IPS DF 6.9 (cell line): Measurements from ENCODE around the gene TKT.
A peak's percentile ranks its signal among the peaks of the same experiment; 100 is the strongest.
"Not testable (repeated sequence)": the region's sequence is repeated elsewhere in the genome, so short reads cannot be mapped to it uniquely, and the experiment has no call there.

ENCODE experiments used
- DNase-seq: peaks from one replicate; pipeline ENCODE4 v3.0.0-alpha.2; 2013; ENCODE audit warnings: low read depth, low spot score
- H3K27ac ChIP-seq: one replicate; pipeline ENCODE4 v1.5.1; 2013; ENCODE audit warnings: low read length, control low read depth
- H3K27me3 ChIP-seq: 2 replicates; pipeline ENCODE4 v1.6.1; 2013; ENCODE audit warnings: mild to moderate bottlenecking, low read length; ENCODE audit not compliant: control insufficient read depth, insufficient read depth
- H3K36me3 ChIP-seq: 2 replicates; pipeline ENCODE4 v1.6.1; 2013; ENCODE audit warnings: low read length; ENCODE audit not compliant: control insufficient read depth, insufficient read depth
- H3K4me1 ChIP-seq: 2 replicates; pipeline ENCODE4 v1.6.1; 2013; ENCODE audit warnings: low read length; ENCODE audit not compliant: control insufficient read depth, insufficient read depth
- H3K4me3 ChIP-seq: 2 replicates; pipeline ENCODE4 v1.5.1; 2013; ENCODE audit warnings: mild to moderate bottlenecking, low read length
- H3K9me3 ChIP-seq: 2 replicates; pipeline ENCODE4 v1.6.1; 2013; ENCODE audit warnings: low read length, inconsistent platforms; ENCODE audit not compliant: control insufficient read depth, insufficient read depth
- WGBS: extraction: QIAGEN DNeasy Blood & Tissue Kit; methylation state at CpG from one replicate; pipeline ENCODE4 v1.1.7; 2013; ENCODE audit warnings: mixed read lengths, missing lambda C conversion rate; ENCODE audit not compliant: insufficient read length, insufficient coverage; 5-methylcytosine and 5-hydroxymethylcytosine counted together

Gene TKT

DNA sequence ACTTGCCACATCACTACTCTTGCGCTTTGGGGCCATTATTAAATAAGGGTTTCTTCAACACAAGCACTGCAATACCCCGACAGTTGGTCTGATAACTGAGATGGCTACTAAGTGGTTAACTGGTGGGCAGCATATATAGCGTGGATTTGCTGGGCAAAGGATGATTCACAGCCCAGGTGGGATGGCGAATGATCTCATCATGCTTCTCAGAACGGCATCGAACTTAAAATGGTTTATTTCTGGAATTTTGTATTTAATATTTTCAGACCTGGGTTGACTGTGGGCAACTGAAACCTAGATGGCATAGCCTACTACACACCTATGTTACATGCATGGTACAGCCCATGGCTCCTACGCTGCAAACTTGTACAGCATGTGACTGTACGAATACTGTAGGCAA lies 26.8 kb upstream of the TKT start:
- peaks cover 2% of the 10 kb centered on the region; the same call in 1 of the 2 replicates for H3K4me1 ChIP-seq
- no CpG with 5 or more reads among the region's 8 CpGs for WGBS
- no peak overlapping the region for H3K4me3 ChIP-seq
- H3K36me3 ChIP-seq: no peaks in the 10 kb centered on the region
- no peak overlapping the region for H3K27ac ChIP-seq
- H3K9me3 ChIP-seq: no peaks in the 10 kb centered on the region
- no peak for DNase-seq
- H3K27me3 ChIP-seq: no peaks in the 10 kb centered on the region

DNA sequence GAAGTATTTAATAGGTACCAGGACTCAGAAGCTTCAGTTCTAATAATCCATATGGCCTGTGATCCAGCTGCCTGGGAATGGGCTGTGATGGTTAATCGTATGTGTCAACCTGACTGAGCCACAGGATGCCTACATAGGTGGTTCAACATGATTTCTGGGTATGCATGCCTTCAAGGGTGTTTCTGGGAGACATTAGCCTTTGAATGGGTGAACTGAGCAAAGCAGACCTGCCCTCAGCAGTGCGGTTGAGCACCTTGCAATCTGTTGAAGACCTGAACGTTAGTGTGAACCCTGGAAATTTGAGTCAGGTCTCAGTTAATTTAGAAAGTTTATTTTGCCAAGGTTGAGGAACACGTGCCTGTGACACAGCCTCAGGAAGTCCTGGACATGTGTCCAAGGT lies 22.8 kb upstream of the TKT start:
- no peaks in the 10 kb centered on the region for H3K27me3 ChIP-seq
- peaks cover 4% of the 10 kb centered on the region; the same call in 1 of the 2 replicates for H3K4me1 ChIP-seq
- no peaks in the 10 kb centered on the region for H3K9me3 ChIP-seq
- DNase-seq: no peak
- no peaks in the 10 kb centered on the region for H3K36me3 ChIP-seq
- no CpG with 5 or more reads among the region's 4 CpGs for WGBS
- H3K27ac ChIP-seq: no peak overlapping the region
- no peak overlapping the region for H3K4me3 ChIP-seq

DNA sequence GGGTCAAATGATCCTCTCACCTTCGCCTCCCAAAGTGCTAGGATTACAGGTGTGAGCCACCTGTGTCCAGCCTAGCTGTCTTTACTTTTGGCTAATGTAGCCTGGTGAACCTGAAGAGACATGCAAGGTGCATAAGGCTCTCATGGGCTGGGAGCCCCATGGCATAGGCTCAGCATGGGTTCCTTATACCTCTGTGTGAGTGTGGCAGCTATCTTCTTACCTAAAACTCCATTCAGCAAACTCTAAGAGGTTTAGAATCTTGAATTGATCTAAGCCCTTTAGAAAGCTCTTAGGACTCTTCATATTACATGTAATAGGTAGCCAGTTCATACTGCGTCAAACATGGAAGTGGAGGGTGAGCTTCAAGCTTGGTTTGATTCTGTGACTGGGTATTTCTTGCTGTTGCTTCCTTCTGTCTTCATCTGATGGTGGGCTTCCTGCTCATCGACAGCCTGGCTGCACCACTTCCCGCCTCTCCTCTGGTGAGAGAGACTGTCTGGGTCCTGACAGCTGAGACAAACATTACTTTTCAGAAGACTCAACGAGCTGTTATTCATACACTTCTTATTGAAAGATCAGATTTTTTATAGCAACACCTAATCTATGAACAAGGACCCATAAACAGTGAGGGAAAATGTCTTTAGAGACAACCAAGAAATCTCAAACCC lies 19.2 kb upstream of the TKT start:
- Histone ChIP-seq H3K27ac (no peak overlapping the region), H3K27me3 (no peaks in the 10 kb centered on the region), H3K9me3 (no peaks in the 10 kb centered on the region), H3K4me1 (peaks cover 6% of the 10 kb centered on the region; the same call in 1 of the 2 replicates), H3K36me3 (no peaks in the 10 kb centered on the region), H3K4me3 (no peak overlapping the region)
- WGBS: no CpG with 5 or more reads among the region's 5 CpGs
- DNase-seq: no peak

DNA sequence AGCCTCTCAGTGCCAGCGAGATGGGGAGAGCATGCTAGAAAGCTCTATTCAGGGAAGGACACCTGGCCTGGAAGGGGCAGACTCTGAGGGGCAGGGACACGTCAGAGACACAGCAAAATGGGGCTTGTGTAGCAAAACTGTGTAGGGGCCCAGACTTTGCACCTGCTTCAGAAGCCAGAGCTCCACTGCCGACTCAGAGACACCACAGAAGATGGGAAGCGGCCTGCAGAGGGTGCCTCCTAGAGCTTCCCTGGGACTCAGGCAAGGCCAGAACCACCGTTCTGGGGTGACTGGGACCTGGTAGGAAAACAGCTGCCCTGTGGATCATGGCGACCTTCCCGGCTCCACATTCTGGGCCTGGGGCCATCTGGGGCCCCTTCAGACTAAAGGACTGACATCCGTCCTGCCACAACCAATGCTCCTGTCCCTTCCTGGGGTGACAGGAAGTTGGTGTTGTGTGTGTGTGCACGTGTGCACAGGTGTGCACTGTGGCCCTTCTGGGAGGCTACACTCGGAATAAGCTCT lies 17.4 kb upstream of the TKT start:
- Histone ChIP-seq H3K27ac (no peak overlapping the region), H3K36me3 (no peaks in the 10 kb centered on the region), H3K27me3 (no peaks in the 10 kb centered on the region), H3K4me3 (no peak overlapping the region), H3K4me1 (peaks cover 5% of the 10 kb centered on the region; the same call in 1 of the 2 replicates), H3K9me3 (no peaks in the 10 kb centered on the region)
- no peak for DNase-seq
- no CpG with 5 or more reads among the region's 10 CpGs for WGBS

DNA sequence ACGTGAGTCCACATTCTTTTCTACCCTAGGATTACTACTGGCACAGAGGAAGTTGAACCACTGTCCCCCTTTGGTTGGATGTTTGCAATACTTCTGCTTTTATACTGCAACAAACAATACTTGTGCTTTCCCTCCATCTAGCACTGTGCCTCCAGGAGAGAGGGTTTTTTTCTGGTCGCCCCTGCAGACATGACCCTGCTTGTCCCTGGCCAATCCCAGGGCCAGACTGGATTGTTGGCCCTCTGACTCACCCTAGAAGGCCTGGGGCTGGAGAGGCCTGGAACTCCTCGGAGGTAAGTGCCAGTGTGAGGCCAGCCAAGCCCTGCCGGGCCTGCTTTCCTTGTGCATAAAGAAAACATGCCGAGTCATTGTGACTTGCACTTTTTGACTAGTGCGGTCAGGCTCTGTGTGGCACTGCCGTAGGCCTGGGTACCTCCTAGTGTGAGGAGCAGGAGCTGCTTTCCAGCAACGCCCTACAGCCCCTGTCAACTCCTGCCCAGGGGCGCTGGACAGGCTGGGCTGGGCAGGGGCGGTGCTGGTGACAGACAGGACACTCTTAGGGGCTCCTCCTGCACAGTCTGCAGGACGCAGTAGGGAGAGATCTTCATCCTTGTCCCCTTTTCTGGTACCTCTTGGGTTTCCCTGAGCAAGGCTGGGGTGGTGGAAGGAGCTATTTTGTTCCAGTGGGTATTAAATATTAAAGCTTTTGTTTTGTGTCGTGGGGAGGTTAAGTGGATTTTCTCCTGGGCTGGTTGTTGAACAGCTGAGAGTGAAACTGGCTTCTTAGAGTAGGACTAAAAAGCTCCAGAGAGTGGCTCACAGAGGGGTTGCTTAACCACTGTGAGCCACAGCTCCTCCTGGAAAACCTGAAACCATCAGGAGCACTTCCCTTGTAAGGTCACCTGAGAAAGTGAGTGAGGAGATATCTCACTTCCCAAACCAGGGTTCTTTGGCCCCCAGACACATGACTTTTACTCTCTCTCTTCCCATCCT lies 14.4 kb upstream of the TKT start:
- Histone ChIP-seq H3K9me3 (no peaks in the 10 kb centered on the region), H3K36me3 (no peaks in the 10 kb centered on the region), H3K4me3 (no peak overlapping the region), H3K27ac (no peak overlapping the region), H3K27me3 (no peaks in the 10 kb centered on the region), H3K4me1 (peaks cover 5% of the 10 kb centered on the region; the same call in 1 of the 2 replicates)
- 100% methylated on average over 1 of the region's 12 CpGs for WGBS
- DNase-seq: peak; percentile 90

DNA sequence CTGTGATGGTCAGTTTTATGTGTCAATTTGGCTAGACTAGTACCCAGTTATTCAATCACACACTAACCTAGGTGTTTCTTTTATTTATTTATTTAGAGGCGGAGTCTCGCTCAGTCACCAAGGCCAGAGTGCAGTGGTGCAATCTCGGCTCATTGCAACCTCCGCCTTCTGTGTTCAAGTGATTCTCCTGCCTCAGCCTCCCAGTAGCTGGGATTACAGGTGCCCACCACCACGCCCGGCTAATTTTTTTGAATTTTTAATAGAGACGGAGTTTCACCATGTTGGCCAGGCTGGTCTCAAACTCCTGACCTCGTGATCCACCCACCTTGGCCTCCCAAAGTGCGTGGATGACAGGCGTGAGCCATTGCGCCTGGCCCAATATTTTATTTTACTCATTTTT lies 13.4 kb upstream of the TKT start:
- not testable (repeated sequence) for DNase-seq, H3K27me3 ChIP-seq, H3K27ac ChIP-seq, H3K36me3 ChIP-seq, H3K4me3 ChIP-seq, H3K4me1 ChIP-seq, H3K9me3 ChIP-seq
- WGBS: no CpG with 5 or more reads among the region's 11 CpGs

DNA sequence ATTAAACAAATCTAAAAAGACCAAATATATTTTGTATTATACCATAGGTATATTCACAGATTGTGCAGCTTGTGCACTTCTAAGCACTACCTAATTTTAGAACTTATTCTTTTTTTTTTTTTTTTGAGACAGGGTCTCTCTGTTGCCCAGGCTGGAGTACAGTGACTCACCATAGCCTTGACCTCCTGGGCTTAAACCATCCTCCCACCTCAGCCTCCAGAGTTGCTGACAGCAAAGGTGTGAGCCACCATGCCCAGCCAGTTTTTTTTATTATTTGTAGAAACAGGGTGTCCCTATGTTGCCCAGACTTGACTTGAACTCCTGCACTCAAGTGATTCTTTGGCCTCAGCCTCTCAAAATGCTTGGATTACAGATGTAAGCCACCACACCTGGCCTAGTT lies 11.9 kb upstream of the TKT start:
- Histone ChIP-seq H3K4me1 (peaks cover 4% of the 10 kb centered on the region; the same call in 1 of the 2 replicates), H3K36me3 (no peaks in the 10 kb centered on the region), H3K27ac (no peak overlapping the region), H3K9me3 (no peaks in the 10 kb centered on the region), H3K27me3 (no peaks in the 10 kb centered on the region), H3K4me3 (no peak overlapping the region)
- no peak for DNase-seq

DNA sequence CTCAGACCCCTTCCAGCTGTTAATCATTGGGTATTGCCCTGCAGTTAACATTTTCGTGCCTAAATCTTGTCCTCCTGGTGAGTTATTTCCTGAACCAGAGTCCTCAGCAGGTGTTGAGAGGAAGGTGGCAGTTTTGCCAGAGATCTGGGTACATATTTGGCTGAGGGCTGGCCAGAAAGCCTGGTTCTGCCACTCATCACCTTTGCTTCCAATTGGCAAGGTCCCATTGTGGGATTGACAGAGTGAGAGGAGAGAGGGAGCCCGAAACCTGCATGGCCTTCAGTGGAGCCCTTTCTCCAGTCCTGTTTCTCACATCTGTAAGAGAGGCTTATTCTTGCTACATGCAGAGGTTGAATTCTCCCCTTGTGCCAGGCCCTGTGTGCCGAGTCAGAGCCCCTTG lies 8.9 kb upstream of the TKT start:
- DNase-seq: no peak
- no peak overlapping the region for H3K4me3 ChIP-seq
- no CpG with 5 or more reads among the region's 3 CpGs for WGBS
- H3K36me3 ChIP-seq: no peaks in the 10 kb centered on the region
- no peak overlapping the region for H3K27ac ChIP-seq
- H3K9me3 ChIP-seq: no peaks in the 10 kb centered on the region
- H3K27me3 ChIP-seq: no peaks in the 10 kb centered on the region
- H3K4me1 ChIP-seq: no peaks in the 10 kb centered on the region; the same call in 1 of the 2 replicates

DNA sequence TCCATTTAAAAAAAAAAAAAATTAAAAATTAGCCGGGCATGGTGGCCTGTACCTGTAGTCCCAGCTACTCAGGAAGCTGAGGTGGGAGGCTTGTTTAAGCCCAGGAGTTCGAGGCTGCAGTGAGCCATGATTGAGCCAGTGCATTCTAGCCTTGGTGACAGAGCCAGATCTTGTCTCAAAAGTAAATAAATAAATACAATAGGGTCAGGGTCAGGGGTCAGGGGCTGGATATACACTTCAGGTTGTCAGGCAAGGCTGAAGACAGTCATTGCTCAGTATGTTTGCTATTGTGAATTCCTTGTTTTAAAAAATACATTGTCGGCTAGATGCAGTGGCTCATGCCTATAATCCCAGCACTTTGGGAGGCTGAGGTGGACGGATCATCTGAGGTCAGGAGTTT lies 8.1 kb upstream of the TKT start:
- H3K9me3 ChIP-seq: no peaks in the 10 kb centered on the region
- H3K4me1 ChIP-seq: peaks cover 6% of the 10 kb centered on the region
- H3K27me3 ChIP-seq: no peaks in the 10 kb centered on the region
- H3K27ac ChIP-seq: no peak overlapping the region
- no peaks in the 10 kb centered on the region for H3K36me3 ChIP-seq
- no CpG with 5 or more reads among the region's 4 CpGs for WGBS
- no peak for DNase-seq
- no peak overlapping the region for H3K4me3 ChIP-seq

DNA sequence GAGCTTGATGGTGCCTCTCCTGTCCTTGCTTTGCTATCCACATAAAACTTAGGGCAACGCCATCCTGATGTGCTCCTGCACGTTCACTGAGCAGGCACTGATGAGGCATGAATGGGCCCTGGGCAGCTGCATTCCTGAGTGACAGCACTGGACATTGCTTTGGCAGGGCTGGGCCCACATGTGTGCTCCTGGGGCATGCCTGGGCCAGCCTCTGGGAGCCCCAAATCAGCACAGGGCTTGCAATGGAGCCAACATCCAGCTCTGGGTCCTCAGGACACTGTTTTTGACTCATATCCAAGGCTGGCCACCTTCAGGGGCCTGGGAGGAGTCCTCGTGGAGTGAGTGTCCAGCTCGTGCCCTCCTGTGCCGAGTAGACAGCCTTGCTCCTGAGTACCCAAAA lies 5.9 kb upstream of the TKT start:
- Histone ChIP-seq H3K9me3 (no peaks in the 10 kb centered on the region), H3K27ac (no peak overlapping the region), H3K27me3 (no peaks in the 10 kb centered on the region), H3K36me3 (no peaks in the 10 kb centered on the region), H3K4me1 (peaks cover 7% of the 10 kb centered on the region), H3K4me3 (no peak overlapping the region)
- DNase-seq: no peak
- WGBS: no CpG with 5 or more reads among the region's 5 CpGs
